ENCODE results near the gene LARP1.

DNA sequence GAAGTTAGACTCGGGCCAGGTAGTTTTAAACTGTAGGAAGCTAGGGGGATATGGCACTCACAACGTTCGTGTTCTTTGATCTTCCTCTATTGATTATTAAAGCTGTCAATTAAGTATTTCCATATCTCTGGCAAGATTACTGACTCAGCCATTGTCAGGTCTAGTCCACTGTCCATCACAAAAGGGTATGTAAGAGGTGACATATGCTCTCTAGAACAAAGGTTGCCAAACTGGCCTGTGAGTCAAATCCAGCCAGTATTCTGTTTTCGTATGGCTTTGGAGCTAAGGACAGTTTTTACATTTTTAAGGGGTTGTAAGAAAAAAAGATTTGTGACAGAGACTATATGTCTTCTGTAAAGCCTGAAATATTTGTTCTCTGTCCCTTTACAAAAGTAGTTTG, 51.0 kb downstream of the LARP1 start:
- no peak for TF ChIP-seq POLR2A (IDR thresholded peaks at IDR 0.05)
- TF ChIP-seq, protein P1, sequence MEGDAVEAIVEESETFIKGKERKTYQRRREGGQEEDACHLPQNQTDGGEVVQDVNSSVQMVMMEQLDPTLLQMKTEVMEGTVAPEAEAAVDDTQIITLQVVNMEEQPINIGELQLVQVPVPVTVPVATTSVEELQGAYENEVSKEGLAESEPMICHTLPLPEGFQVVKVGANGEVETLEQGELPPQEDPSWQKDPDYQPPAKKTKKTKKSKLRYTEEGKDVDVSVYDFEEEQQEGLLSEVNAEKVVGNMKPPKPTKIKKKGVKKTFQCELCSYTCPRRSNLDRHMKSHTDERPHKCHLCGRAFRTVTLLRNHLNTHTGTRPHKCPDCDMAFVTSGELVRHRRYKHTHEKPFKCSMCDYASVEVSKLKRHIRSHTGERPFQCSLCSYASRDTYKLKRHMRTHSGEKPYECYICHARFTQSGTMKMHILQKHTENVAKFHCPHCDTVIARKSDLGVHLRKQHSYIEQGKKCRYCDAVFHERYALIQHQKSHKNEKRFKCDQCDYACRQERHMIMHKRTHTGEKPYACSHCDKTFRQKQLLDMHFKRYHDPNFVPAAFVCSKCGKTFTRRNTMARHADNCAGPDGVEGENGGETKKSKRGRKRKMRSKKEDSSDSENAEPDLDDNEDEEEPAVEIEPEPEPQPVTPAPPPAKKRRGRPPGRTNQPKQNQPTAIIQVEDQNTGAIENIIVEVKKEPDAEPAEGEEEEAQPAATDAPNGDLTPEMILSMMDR (IDR thresholded peaks at IDR 0.05), result no peak
- no peak for TF ChIP-seq EP300 (IDR thresholded peaks at IDR 0.05)
